ENCODE data around the gene CDKN2AIP. TPM values are rescaled to one million over a fixed set of nuclear protein-coding genes. Genes with fewer than 3 reads are reported as not detected.

Gene CDKN2AIP
- total and polyA plus RNA-seq, 4 donors, result 12.0 to 16.3 (median 13.8) TPM

GRCh38 chr4:183435803-183436202, 8.6 kb upstream of the CDKN2AIP start:
- 79% methylated on average over 5 of the region's 5 CpGs for WGBS, 2 donors
- ATAC-seq (ENCODE audit: low FRiP score), result no peak
- intact Hi-C loops (cut with DNase I), result no loop called here
- H3K9me3 ChIP-seq (ENCODE audit: control insufficient read depth, low read length), result no peaks in the 10 kb centered on the region
- no peak overlapping the region for H3K27ac ChIP-seq (ENCODE audit: low read depth in 1 of 2, low read length in 2 of 2)
- no peaks in the 10 kb centered on the region for H3K4me1 ChIP-seq (ENCODE audit: control insufficient read depth in 1 of 2, insufficient read depth in 2 of 2, low read length in 2 of 2)
- no peaks in the 10 kb centered on the region for H3K36me3 ChIP-seq (ENCODE audit: control insufficient read depth in 1 of 2, insufficient read depth in 2 of 2, low read length in 1 of 2)
- no peak for DNase-seq
- no peak overlapping the region for H3K4me3 ChIP-seq (ENCODE audit: low read length in 2 of 2)
- H3K27me3 ChIP-seq (ENCODE audit: control insufficient read depth in 1 of 2, insufficient read depth in 2 of 2, low read length in 1 of 2), result no peaks in the 10 kb centered on the region

- Histone ChIP-seq H3K4me3 (ENCODE audit: low read length in 2 of 2) (no peak overlapping the region), H3K27ac (ENCODE audit: low read depth in 1 of 2, low read length in 2 of 2) (no peak overlapping the region), H3K4me1 (ENCODE audit: control insufficient read depth in 1 of 2, insufficient read depth in 2 of 2, low read length in 2 of 2) (no peaks in the 10 kb centered on the region), H3K9me3 (ENCODE audit: control insufficient read depth, low read length) (no peaks in the 10 kb centered on the region), H3K27me3 (ENCODE audit: control insufficient read depth in 1 of 2, insufficient read depth in 2 of 2, low read length in 1 of 2) (no peaks in the 10 kb centered on the region), H3K36me3 (ENCODE audit: control insufficient read depth in 1 of 2, insufficient read depth in 2 of 2, low read length in 1 of 2) (no peaks in the 10 kb centered on the region)
- ATAC-seq (ENCODE audit: low FRiP score), result no peak
- intact Hi-C loops (cut with DNase I), result no loop called here
- WGBS, 2 donors, result 71 to 77% methylated on average over 6 of the region's 6 CpGs
- no peak for DNase-seq
Observed at GRCh38 chr4:183436417-183436816, 8.0 kb upstream of the CDKN2AIP start.

GRCh38 chr4:183437452-183437851, 7.0 kb upstream of the CDKN2AIP start:
- H3K4me1 ChIP-seq (ENCODE audit: control insufficient read depth in 1 of 2, insufficient read depth in 2 of 2, low read length in 2 of 2), result no peaks in the 10 kb centered on the region
- H3K27me3 ChIP-seq (ENCODE audit: control insufficient read depth in 1 of 2, insufficient read depth in 2 of 2, low read length in 1 of 2), result no peaks in the 10 kb centered on the region
- ATAC-seq (ENCODE audit: low FRiP score) (no peak), DNase-seq (no peak)
- no peak overlapping the region for H3K27ac ChIP-seq (ENCODE audit: low read depth in 1 of 2, low read length in 2 of 2)
- H3K9me3 ChIP-seq (ENCODE audit: control insufficient read depth, low read length), result no peaks in the 10 kb centered on the region
- intact Hi-C loops (cut with DNase I), result no loop called here
- 91 to 98% methylated on average over 1 of the region's 1 CpG for WGBS, 2 donors
- no peak overlapping the region for H3K4me3 ChIP-seq (ENCODE audit: low read length in 2 of 2)
- H3K36me3 ChIP-seq (ENCODE audit: control insufficient read depth in 1 of 2, insufficient read depth in 2 of 2, low read length in 1 of 2), result no peaks in the 10 kb centered on the region

GRCh38 chr4:183438458-183439113, 5.8 kb upstream of the CDKN2AIP start:
- Histone ChIP-seq H3K9me3 (ENCODE audit: control insufficient read depth, low read length) (no peaks in the 10 kb centered on the region), H3K36me3 (ENCODE audit: control insufficient read depth in 1 of 2, insufficient read depth in 2 of 2, low read length in 1 of 2) (no peaks in the 10 kb centered on the region), H3K4me1 (ENCODE audit: control insufficient read depth in 1 of 2, insufficient read depth in 2 of 2, low read length in 2 of 2) (no peaks in the 10 kb centered on the region), H3K27me3 (ENCODE audit: control insufficient read depth in 1 of 2, insufficient read depth in 2 of 2, low read length in 1 of 2) (no peaks in the 10 kb centered on the region), H3K4me3 (ENCODE audit: low read length in 2 of 2) (no peak overlapping the region), H3K27ac (ENCODE audit: low read depth in 1 of 2, low read length in 2 of 2) (no peak overlapping the region)
- ATAC-seq (ENCODE audit: low FRiP score) (no peak), DNase-seq (no peak)
- 69 to 72% methylated on average over 7 of the region's 7 CpGs for WGBS, 2 donors
- intact Hi-C loops (cut with DNase I), result no loop called here

GRCh38 chr4:183441276-183441675, 3.2 kb upstream of the CDKN2AIP start:
- H3K27me3 ChIP-seq (ENCODE audit: control insufficient read depth in 1 of 2, insufficient read depth in 2 of 2, low read length in 1 of 2), result no peaks in the 10 kb centered on the region
- H3K4me1 ChIP-seq (ENCODE audit: control insufficient read depth in 1 of 2, insufficient read depth in 2 of 2, low read length in 2 of 2), result no peaks in the 10 kb centered on the region
- no peak overlapping the region for H3K27ac ChIP-seq (ENCODE audit: low read depth in 1 of 2, low read length in 2 of 2)
- 75 to 88% methylated on average over 1 of the region's 1 CpG for WGBS, 2 donors
- DNase-seq, result no peak
- H3K4me3 ChIP-seq (ENCODE audit: low read length in 2 of 2), result no peak overlapping the region
- H3K36me3 ChIP-seq (ENCODE audit: control insufficient read depth in 1 of 2, insufficient read depth in 2 of 2, low read length in 1 of 2), result peaks cover 0 to 3% of the 10 kb centered on the region in 2 donors
- intact Hi-C loops (cut with DNase I), result loop anchor here in 1 of 2 donors (10.0 kb wide), 1 partner anchor 346 kb away; the partner anchor contains the start of gene WWC2
- no peaks in the 10 kb centered on the region for H3K9me3 ChIP-seq (ENCODE audit: control insufficient read depth, low read length)
- no peak for ATAC-seq (ENCODE audit: low FRiP score)

- H3K27me3 ChIP-seq (ENCODE audit: control insufficient read depth in 1 of 2, insufficient read depth in 2 of 2, low read length in 1 of 2), result no peaks in the 10 kb centered on the region
- peak overlapping the region; percentile 91 to 93 for H3K27ac ChIP-seq (ENCODE audit: low read depth in 1 of 2, low read length in 2 of 2)
- intact Hi-C loops (cut with DNase I), result loop anchor here in 1 of 2 donors (2.0 to 10.0 kb wide), 2 partner anchors 63 to 349 kb away; partner anchors contain the start of gene WWC2
- H3K9me3 ChIP-seq (ENCODE audit: control insufficient read depth, low read length), result no peaks in the 10 kb centered on the region
- no peaks in the 10 kb centered on the region for H3K4me1 ChIP-seq (ENCODE audit: control insufficient read depth in 1 of 2, insufficient read depth in 2 of 2, low read length in 2 of 2)
- 1% methylated on average over 29 to 30 of the region's 30 CpGs for WGBS, 2 donors
- peak overlapping the region; percentile 63 to 87 for H3K4me3 ChIP-seq (ENCODE audit: low read length in 2 of 2)
- ATAC-seq (ENCODE audit: low FRiP score) (no peak), DNase-seq (no peak)
- H3K36me3 ChIP-seq (ENCODE audit: control insufficient read depth in 1 of 2, insufficient read depth in 2 of 2, low read length in 1 of 2), result peaks cover 0 to 7% of the 10 kb centered on the region in 2 donors
Observed at GRCh38 chr4:183443655-183444213, 702 bp upstream of the CDKN2AIP start.

- no peaks in the 10 kb centered on the region for H3K4me1 ChIP-seq (ENCODE audit: control insufficient read depth in 1 of 2, insufficient read depth in 2 of 2, low read length in 2 of 2)
- peaks cover 0 to 7% of the 10 kb centered on the region in 2 donors for H3K36me3 ChIP-seq (ENCODE audit: control insufficient read depth in 1 of 2, insufficient read depth in 2 of 2, low read length in 1 of 2)
- peak; percentile 65 to 86 for DNase-seq
- WGBS, 2 donors, result 0 to 1% methylated on average over 26 of the region's 26 CpGs
- H3K27ac ChIP-seq (ENCODE audit: low read depth in 1 of 2, low read length in 2 of 2), result peak overlapping the region in 1 of 2 donors; percentile 88
- ATAC-seq (ENCODE audit: low FRiP score), result peak; percentile 48
- no peaks in the 10 kb centered on the region for H3K27me3 ChIP-seq (ENCODE audit: control insufficient read depth in 1 of 2, insufficient read depth in 2 of 2, low read length in 1 of 2)
- intact Hi-C loops (cut with DNase I), result loop anchor here (2.0 to 10.0 kb wide), 3 partner anchors 62 to 350 kb away; partner anchors contain the start of gene WWC2 (in 1 of the 2)
- H3K4me3 ChIP-seq (ENCODE audit: low read length in 2 of 2), result peak overlapping the region; percentile 78 to 87
- no peaks in the 10 kb centered on the region for H3K9me3 ChIP-seq (ENCODE audit: control insufficient read depth, low read length)
Observed at GRCh38 chr4:183445097-183445428, 627 bp downstream of the CDKN2AIP start.

- Histone ChIP-seq H3K4me1 (ENCODE audit: control insufficient read depth in 1 of 2, insufficient read depth in 2 of 2, low read length in 2 of 2) (no peaks in the 10 kb centered on the region), H3K9me3 (ENCODE audit: control insufficient read depth, low read length) (no peaks in the 10 kb centered on the region), H3K4me3 (ENCODE audit: low read length in 2 of 2) (no peak overlapping the region), H3K27me3 (ENCODE audit: control insufficient read depth in 1 of 2, insufficient read depth in 2 of 2, low read length in 1 of 2) (no peaks in the 10 kb centered on the region), H3K36me3 (ENCODE audit: control insufficient read depth in 1 of 2, insufficient read depth in 2 of 2, low read length in 1 of 2) (peaks cover 0 to 7% of the 10 kb centered on the region in 2 donors), H3K27ac (ENCODE audit: low read depth in 1 of 2, low read length in 2 of 2) (no peak overlapping the region)
- WGBS, 2 donors, result 75 to 85% methylated on average over 5 of the region's 5 CpGs
- ATAC-seq (ENCODE audit: low FRiP score) (no peak), DNase-seq (no peak)
- intact Hi-C loops (cut with DNase I), result loop anchor here (5.0 to 10.0 kb wide), 2 partner anchors 65 to 353 kb away; partner anchors contain the start of gene WWC2 (in 1 of the 2)
Observed at GRCh38 chr4:183447646-183448045, 3.2 kb downstream of the CDKN2AIP start.

GRCh38 chr4:183448436-183448835, 4.0 kb downstream of the CDKN2AIP start:
- Histone ChIP-seq H3K36me3 (ENCODE audit: control insufficient read depth in 1 of 2, insufficient read depth in 2 of 2, low read length in 1 of 2) (peaks cover 0 to 7% of the 10 kb centered on the region in 2 donors), H3K27me3 (ENCODE audit: control insufficient read depth in 1 of 2, insufficient read depth in 2 of 2, low read length in 1 of 2) (no peaks in the 10 kb centered on the region), H3K4me3 (ENCODE audit: low read length in 2 of 2) (no peak overlapping the region), H3K27ac (ENCODE audit: low read depth in 1 of 2, low read length in 2 of 2) (no peak overlapping the region), H3K9me3 (ENCODE audit: control insufficient read depth, low read length) (no peaks in the 10 kb centered on the region), H3K4me1 (ENCODE audit: control insufficient read depth in 1 of 2, insufficient read depth in 2 of 2, low read length in 2 of 2) (no peaks in the 10 kb centered on the region)
- no peak for ATAC-seq (ENCODE audit: low FRiP score)
- WGBS, 2 donors, result 71 to 77% methylated on average over 3 of the region's 3 CpGs
- no peak for DNase-seq
- intact Hi-C loops (cut with DNase I), result loop anchor here (5.0 to 10.0 kb wide), 2 partner anchors 64 to 354 kb away; partner anchors contain the start of gene WWC2 (in 1 of the 2)

Measured in aorta (tissue), 5 donors.